ENCODE measurements around the gene VPS36.

DNA sequence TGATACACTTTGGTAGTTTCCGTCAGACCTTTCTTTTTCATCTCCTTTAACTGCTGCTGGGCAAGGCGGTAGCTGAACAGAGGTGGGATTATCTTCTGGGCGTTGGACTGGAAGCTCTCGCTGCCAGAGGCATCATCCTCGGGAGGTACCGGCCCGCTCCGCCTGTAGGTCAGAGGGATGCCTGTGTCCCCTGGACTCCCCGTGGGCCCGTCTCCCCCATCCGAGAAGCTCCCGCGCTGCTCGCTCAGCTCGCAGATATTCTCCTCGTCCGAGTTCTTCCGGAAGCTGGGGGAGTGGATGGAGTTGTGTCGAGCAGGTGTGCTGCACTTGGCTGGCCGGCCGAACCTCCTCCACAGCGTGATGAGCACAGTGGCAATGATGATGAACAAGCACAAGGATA is 72.1 kb downstream of the VPS36 start:
- TF ChIP-seq, protein P1, sequence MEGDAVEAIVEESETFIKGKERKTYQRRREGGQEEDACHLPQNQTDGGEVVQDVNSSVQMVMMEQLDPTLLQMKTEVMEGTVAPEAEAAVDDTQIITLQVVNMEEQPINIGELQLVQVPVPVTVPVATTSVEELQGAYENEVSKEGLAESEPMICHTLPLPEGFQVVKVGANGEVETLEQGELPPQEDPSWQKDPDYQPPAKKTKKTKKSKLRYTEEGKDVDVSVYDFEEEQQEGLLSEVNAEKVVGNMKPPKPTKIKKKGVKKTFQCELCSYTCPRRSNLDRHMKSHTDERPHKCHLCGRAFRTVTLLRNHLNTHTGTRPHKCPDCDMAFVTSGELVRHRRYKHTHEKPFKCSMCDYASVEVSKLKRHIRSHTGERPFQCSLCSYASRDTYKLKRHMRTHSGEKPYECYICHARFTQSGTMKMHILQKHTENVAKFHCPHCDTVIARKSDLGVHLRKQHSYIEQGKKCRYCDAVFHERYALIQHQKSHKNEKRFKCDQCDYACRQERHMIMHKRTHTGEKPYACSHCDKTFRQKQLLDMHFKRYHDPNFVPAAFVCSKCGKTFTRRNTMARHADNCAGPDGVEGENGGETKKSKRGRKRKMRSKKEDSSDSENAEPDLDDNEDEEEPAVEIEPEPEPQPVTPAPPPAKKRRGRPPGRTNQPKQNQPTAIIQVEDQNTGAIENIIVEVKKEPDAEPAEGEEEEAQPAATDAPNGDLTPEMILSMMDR (IDR thresholded peaks at IDR 0.05; ENCODE audit: low read depth, low read length, poor library complexity, severe bottlenecking), result no peak
- TF ChIP-seq EZH2phosphoT487 (IDR thresholded peaks at IDR 0.05; ENCODE audit: borderline replicate concordance, low read length), result no peak
